Neural progenitor cell (in vitro differentiated cells): Measurements from ENCODE around the gene OR8B12.

Experiments used
- CTCF ChIP-seq: fragments of 200-600 bp; sonication (generic); IDR thresholded peaks from 2 replicates; pipeline ENCODE4 v1.5.1; 2017; ENCODE audit warnings: antibody characterized with exemption, mild to moderate bottlenecking
- EZH2 ChIP-seq: fragments of 200-600 bp; sonication (generic); IDR thresholded peaks from 2 replicates; pipeline ENCODE4 v1.6.1; 2017; ENCODE audit warnings: antibody characterized with exemption, mild to moderate bottlenecking, moderate library complexity
- EZH2phosphoT487 ChIP-seq: fragments of 200-600 bp; sonication (generic); IDR thresholded peaks from 2 replicates; pipeline ENCODE4 v1.6.1; 2017; ENCODE audit warnings: antibody characterized with exemption

GRCh38 chr11:124591430-124591829, 48.0 kb upstream of the OR8B12 start:
- no peak for TF ChIP-seq CTCF
- no peak for TF ChIP-seq EZH2
- TF ChIP-seq EZH2phosphoT487, result no peak
